Right kidney (tissue), 9 donors: Measurements from ENCODE around the gene IMP4.
"Not testable (repeated sequence)": the region's sequence is repeated elsewhere in the genome, so short reads cannot be mapped to it uniquely, and the experiment has no call there.

Experiments
- DNase-seq: peaks from one replicate; pipeline ENCODE4 v3.0.0-alpha.2; 2016
- long read RNA-seq, 8 donors: transcript quantifications; one replicate each; lab custom pipeline, GENCODE V29; 2026

IMP4 gene
- long read RNA-seq, donor 1, transcript IMP4-202 (9 exons, 822 nt): minor isoform, 5 of 24 reads
- long read RNA-seq, donor 1, transcript IMP4-201 (9 exons, 1,740 nt): major isoform, 15 of 24 reads
- long read RNA-seq, donor 1, partial matches to known transcripts: 0 of 24 reads
- long read RNA-seq, donor 1, other reads (novel, unspliced or antisense): 0 of 24 reads
- long read RNA-seq, donor 2, transcript IMP4-201 (9 exons, 1,740 nt): major isoform, 13 of 17 reads
- long read RNA-seq, donor 2, partial matches to known transcripts: 0 of 17 reads
- long read RNA-seq, donor 2, other reads (novel, unspliced or antisense): 0 of 17 reads
- long read RNA-seq, donor 3, transcript IMP4-201 (9 exons, 1,740 nt): major isoform, 5 of 12 reads
- long read RNA-seq, donor 3, partial matches to known transcripts: 0 of 12 reads
- long read RNA-seq, donor 3, other reads (novel, unspliced or antisense): 0 of 12 reads
- long read RNA-seq, donor 4, transcript IMP4-201 (9 exons, 1,740 nt): major isoform, 9 of 11 reads
- long read RNA-seq, donor 4, partial matches to known transcripts: 0 of 11 reads
- long read RNA-seq, donor 4, other reads (novel, unspliced or antisense): 0 of 11 reads
- long read RNA-seq, donor 5, transcript IMP4-201 (9 exons, 1,740 nt): major isoform, 18 of 30 reads
- long read RNA-seq, donor 5, transcript IMP4-208 (8 exons, 2,379 nt): minor isoform, 7 of 30 reads
- long read RNA-seq, donor 5, partial matches to known transcripts: 0 of 30 reads
- long read RNA-seq, donor 5, other reads (novel, unspliced or antisense): 0 of 30 reads
- long read RNA-seq, donor 6, transcript IMP4-214 (3 exons, 512 nt): major isoform, 5 of 15 reads
- long read RNA-seq, donor 6, partial matches to known transcripts: 0 of 15 reads
- long read RNA-seq, donor 6, other reads (novel, unspliced or antisense): 0 of 15 reads
- long read RNA-seq, donor 7, transcript IMP4-208 (8 exons, 2,379 nt): minor isoform, 7 of 51 reads
- long read RNA-seq, donor 7, transcript IMP4-201 (9 exons, 1,740 nt): major isoform, 12 of 51 reads
- long read RNA-seq, donor 7, partial matches to known transcripts: 27 of 51 reads
- long read RNA-seq, donor 7, other reads (novel, unspliced or antisense): 0 of 51 reads
- long read RNA-seq, donor 8, transcript IMP4-201 (9 exons, 1,740 nt): major isoform, 15 of 21 reads
- long read RNA-seq, donor 8, partial matches to known transcripts: 0 of 21 reads
- long read RNA-seq, donor 8, other reads (novel, unspliced or antisense): 0 of 21 reads

GRCh38 chr2:130342533-130343275 lies at the start of gene IMP4:
Gene IMP4 (plus strand): TSS chr2:130342897. CDS start chr2:130342933, 36 bp downstream.
- DNase-seq: peak; percentile 97

- no peak for DNase-seq
Measured at GRCh38 chr2:130300258-130300969, 42.3 kb upstream of the IMP4 start.

- DNase-seq: no peak
Measured at GRCh38 chr2:130300970-130301348, 41.7 kb upstream of the IMP4 start.

GRCh38 chr2:130302164-130302886 lies 40.4 kb upstream of the IMP4 start:
- DNase-seq: no peak

GRCh38 chr2:130303169-130303568 lies 39.5 kb upstream of the IMP4 start:
- DNase-seq: no peak

GRCh38 chr2:130304726-130305125 lies 38.0 kb upstream of the IMP4 start:
- no peak for DNase-seq

- DNase-seq: no peak
Measured at GRCh38 chr2:130307850-130308249, 34.8 kb upstream of the IMP4 start.

- no peak for DNase-seq
Measured at GRCh38 chr2:130310881-130311280, 31.8 kb upstream of the IMP4 start.

- DNase-seq: no peak
Measured at GRCh38 chr2:130313812-130314334, 28.8 kb upstream of the IMP4 start.

- DNase-seq: no peak
Measured at GRCh38 chr2:130314377-130314776, 28.3 kb upstream of the IMP4 start.

GRCh38 chr2:130316596-130316995 lies 26.1 kb upstream of the IMP4 start:
- no peak for DNase-seq

GRCh38 chr2:130318906-130319305 lies 23.8 kb upstream of the IMP4 start:
- no peak for DNase-seq

GRCh38 chr2:130319536-130319935 lies 23.2 kb upstream of the IMP4 start:
- no peak for DNase-seq

GRCh38 chr2:130327703-130328527 lies 14.8 kb upstream of the IMP4 start:
- no peak for DNase-seq

- DNase-seq: no peak
Measured at GRCh38 chr2:130328710-130329109, 14.0 kb upstream of the IMP4 start.

GRCh38 chr2:130332271-130333073 lies 10.2 kb upstream of the IMP4 start:
- peak; percentile 73 for DNase-seq

- not testable (repeated sequence) for DNase-seq
Measured at GRCh38 chr2:130333253-130333652, 9.4 kb upstream of the IMP4 start.

- DNase-seq: no peak
Measured at GRCh38 chr2:130334026-130334425, 8.7 kb upstream of the IMP4 start.
